ENCODE measurements around the gene ALKBH6.
A peak's percentile ranks its signal among the peaks of the same experiment; 100 is the strongest.

The ALKBH6 gene

DNA sequence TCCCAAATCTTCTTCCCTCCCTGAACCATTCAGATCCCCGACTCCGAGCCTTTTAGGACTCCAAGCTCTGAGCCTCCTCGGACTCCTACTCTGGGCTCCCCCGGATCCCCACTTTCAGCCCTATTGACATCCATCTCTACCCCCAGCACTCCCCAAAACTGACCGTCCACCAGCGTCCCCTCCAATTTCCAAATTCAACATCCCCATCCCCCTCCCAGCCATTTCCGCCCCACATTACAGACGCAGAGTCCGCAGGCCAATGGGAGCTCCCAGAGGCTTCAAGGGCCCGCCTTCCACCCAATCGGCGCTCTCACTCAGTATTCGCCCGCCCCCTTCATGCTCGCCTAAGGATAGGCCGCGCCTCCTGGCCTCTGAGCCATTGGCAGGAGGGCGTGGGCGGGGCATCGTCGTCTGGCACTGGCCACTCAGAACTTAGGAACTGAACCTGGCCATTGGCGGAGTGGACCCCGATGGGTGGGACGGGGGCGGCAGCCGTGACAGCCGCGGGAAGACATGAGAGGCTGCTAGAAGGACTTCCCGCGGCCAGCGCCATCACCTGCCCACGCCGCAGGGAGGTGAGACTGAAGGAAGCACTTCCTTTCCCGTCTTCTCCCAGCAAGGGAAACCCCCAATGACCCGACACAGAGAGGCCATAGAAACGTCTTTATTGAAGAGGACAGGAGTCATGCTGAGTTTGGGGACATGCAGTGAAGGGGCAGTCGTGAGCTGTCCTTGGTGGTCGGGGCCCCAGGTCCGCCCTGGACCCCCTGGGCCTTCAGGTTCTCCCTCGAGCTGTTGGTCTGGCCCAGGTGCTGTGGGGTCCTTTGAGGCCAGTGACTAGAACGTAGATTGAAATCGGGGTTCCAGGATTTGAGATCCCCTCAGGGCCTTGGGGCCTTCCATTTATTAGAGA is at the start of gene ALKBH6:
Gene ALKBH6, minus strand, starts transcription at position 202 of the 913 bp plus-strand sequence. CDS start 816 bp downstream, outside the sequence.
- Histone ChIP-seq H3K9me3 (ENCODE audit: control insufficient read depth, insufficient read depth, low read length) (no peaks in the 10 kb centered on the region), H3K27ac (ENCODE audit: low read depth, low read length) (no peak within 1 kb of the TSS), H3K4me3 (ENCODE audit: low read depth, low read length) (peak within 1 kb of the TSS; percentile 83)

DNA sequence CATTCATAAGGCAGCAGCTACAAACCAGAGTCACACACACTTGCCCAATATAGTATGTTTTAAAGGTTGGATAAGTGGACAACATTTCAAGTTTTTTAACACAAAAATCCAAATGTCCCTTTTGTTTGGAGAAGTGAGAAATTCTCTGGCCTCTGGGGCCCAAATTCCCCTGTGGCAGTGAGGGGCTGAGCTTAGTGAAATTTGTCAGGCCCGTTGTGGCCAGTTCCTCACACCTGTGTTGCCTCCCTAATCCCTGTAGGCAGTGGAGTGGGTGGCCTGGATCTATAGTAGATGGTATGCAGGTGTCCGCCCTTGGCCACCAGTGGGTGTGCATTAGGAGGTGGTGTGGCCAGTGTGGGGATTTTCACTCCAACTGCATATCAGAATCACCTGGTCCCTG is 47.4 kb upstream of the ALKBH6 start:
- Histone ChIP-seq H3K27me3 (ENCODE audit: control insufficient read depth, insufficient read depth, low read length) (no peaks in the 10 kb centered on the region), H3K4me1 (ENCODE audit: control insufficient read depth, insufficient read depth, low read length) (no peaks in the 10 kb centered on the region), H3K9ac (ENCODE audit: low read depth, low read length) (no peak overlapping the region), H3K4me3 (ENCODE audit: low read depth, low read length) (no peak overlapping the region), H3K27ac (ENCODE audit: low read depth, low read length) (no peak overlapping the region), H3K36me3 (ENCODE audit: control insufficient read depth, insufficient read depth, low read length) (peaks cover 72% of the 10 kb centered on the region), H3K9me3 (ENCODE audit: control insufficient read depth, insufficient read depth, low read length) (no peaks in the 10 kb centered on the region)

More for the DNA sequence above, at the start of gene ALKBH6:
- H3K27me3 ChIP-seq (ENCODE audit: control insufficient read depth, insufficient read depth, low read length) = no peaks in the 10 kb centered on the region
- peaks cover 22% of the 10 kb centered on the region for H3K36me3 ChIP-seq (ENCODE audit: control insufficient read depth, insufficient read depth, low read length)
- 0 out of 2 replicates have a peak, but pooled peaks cover 5% of the 10 kb centered on the region for H3K4me1 ChIP-seq (ENCODE audit: control insufficient read depth, insufficient read depth, low read length)
- peak within 1 kb of the TSS; percentile 49; the same call in 1 of the 2 replicates for H3K9ac ChIP-seq (ENCODE audit: low read depth, low read length)

DNA sequence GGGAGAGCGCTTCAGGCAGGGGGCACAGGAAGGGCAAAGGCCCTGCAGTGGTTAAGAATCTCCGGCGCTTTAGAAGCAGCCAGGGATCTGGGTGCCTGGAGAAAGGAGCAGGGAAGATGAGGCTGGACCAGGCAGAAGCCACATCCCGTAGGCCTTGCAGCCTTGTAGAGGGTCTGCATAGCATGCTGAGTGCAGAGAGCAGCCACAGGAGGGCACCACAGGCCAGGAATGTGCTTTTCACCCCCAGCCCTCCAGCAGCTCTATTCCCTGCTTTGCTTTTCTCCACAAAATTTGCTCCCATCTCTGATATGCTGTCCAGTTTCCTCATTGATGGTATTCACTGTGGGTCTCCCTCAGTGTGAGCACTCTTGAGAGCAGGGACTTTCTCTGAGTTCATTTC is 46.4 kb upstream of the ALKBH6 start:
- Histone ChIP-seq H3K9me3 (ENCODE audit: control insufficient read depth, insufficient read depth, low read length) (no peaks in the 10 kb centered on the region), H3K36me3 (ENCODE audit: control insufficient read depth, insufficient read depth, low read length) (peaks cover 62% of the 10 kb centered on the region), H3K27me3 (ENCODE audit: control insufficient read depth, insufficient read depth, low read length) (no peaks in the 10 kb centered on the region), H3K4me1 (ENCODE audit: control insufficient read depth, insufficient read depth, low read length) (no peaks in the 10 kb centered on the region), H3K27ac (ENCODE audit: low read depth, low read length) (no peak overlapping the region), H3K9ac (ENCODE audit: low read depth, low read length) (no peak overlapping the region), H3K4me3 (ENCODE audit: low read depth, low read length) (no peak overlapping the region)

DNA sequence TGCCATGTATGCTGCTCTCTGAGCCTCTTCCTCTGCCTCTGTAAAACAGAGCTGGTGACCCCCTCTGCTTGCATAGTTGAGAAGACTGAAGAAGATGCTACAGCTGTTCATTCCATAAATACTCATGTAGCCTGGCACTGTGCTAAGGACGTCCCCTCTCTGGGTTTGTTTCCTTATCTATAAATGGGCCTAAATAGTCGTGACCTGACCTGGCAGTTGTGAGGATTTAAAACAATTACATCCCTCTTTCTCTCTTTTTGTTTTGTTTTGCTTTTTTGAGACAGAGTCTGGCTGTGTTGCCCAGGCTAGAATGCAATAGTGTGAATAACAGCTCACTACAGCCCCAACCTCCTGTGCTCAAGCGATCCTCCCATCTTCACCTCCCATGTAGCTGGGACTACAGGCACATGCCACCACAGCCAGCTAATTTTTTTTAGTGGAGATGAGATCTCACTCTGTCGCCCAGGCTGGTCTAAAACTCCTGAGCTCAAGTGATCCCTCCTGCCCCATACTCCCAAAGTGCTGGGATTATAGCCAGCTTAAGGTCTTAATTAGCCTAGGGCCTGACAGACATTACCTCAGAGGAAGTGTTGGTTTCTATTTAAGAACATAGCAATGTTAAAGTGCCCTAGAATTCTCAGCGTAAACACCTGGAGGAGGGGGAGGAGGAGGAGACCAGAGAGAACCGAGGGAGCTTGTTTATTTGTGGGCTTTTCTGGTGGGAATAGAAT is 45.3 kb upstream of the ALKBH6 start:
- no peak overlapping the region for H3K27ac ChIP-seq (ENCODE audit: low read depth, low read length)
- H3K9ac ChIP-seq (ENCODE audit: low read depth, low read length) = no peak overlapping the region
- H3K4me3 ChIP-seq (ENCODE audit: low read depth, low read length) = no peak overlapping the region
- H3K36me3 ChIP-seq (ENCODE audit: control insufficient read depth, insufficient read depth, low read length) = peaks cover 54% of the 10 kb centered on the region
- no peaks in the 10 kb centered on the region for H3K4me1 ChIP-seq (ENCODE audit: control insufficient read depth, insufficient read depth, low read length)
- H3K9me3 ChIP-seq (ENCODE audit: control insufficient read depth, insufficient read depth, low read length) = no peaks in the 10 kb centered on the region
- H3K27me3 ChIP-seq (ENCODE audit: control insufficient read depth, insufficient read depth, low read length) = no peaks in the 10 kb centered on the region

DNA sequence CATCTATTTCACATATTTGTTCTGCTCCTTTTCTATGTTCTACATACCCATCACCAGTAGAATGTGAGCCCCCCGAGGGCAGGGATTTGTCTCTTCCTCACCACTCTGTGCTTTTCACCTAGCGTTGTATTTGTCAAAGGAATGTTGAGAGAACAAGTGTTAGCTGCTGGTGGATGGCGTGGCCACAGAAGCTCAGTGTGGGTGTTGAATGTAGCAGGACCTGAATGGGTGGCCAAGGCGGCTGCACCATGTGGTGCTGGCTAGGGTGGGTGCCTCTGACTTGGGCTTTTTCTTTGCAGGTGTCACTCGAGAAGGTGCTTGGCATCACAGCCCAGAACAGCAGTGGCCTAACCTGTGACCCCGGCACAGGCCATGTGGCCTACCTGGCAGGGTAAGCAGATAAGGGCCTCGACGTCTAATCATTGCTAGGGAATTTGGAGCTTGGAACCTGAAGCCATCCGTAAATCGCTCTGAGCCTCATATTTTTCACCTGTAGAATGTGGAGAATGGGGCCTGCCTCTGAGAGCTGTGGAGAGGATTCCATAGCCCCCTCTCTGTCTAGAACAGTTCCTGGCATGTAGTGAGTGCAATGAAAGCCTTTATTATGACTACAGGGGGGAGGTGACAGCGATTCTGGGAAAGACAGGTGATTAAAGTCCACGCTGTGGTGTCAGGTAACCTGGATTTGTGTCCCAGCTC is 44.6 kb upstream of the ALKBH6 start:
- Histone ChIP-seq H3K4me1 (ENCODE audit: control insufficient read depth, insufficient read depth, low read length) (no peaks in the 10 kb centered on the region), H3K36me3 (ENCODE audit: control insufficient read depth, insufficient read depth, low read length) (peaks cover 50% of the 10 kb centered on the region), H3K9ac (ENCODE audit: low read depth, low read length) (no peak overlapping the region), H3K27me3 (ENCODE audit: control insufficient read depth, insufficient read depth, low read length) (no peaks in the 10 kb centered on the region), H3K4me3 (ENCODE audit: low read depth, low read length) (no peak overlapping the region), H3K9me3 (ENCODE audit: control insufficient read depth, insufficient read depth, low read length) (no peaks in the 10 kb centered on the region), H3K27ac (ENCODE audit: low read depth, low read length) (no peak overlapping the region)

DNA sequence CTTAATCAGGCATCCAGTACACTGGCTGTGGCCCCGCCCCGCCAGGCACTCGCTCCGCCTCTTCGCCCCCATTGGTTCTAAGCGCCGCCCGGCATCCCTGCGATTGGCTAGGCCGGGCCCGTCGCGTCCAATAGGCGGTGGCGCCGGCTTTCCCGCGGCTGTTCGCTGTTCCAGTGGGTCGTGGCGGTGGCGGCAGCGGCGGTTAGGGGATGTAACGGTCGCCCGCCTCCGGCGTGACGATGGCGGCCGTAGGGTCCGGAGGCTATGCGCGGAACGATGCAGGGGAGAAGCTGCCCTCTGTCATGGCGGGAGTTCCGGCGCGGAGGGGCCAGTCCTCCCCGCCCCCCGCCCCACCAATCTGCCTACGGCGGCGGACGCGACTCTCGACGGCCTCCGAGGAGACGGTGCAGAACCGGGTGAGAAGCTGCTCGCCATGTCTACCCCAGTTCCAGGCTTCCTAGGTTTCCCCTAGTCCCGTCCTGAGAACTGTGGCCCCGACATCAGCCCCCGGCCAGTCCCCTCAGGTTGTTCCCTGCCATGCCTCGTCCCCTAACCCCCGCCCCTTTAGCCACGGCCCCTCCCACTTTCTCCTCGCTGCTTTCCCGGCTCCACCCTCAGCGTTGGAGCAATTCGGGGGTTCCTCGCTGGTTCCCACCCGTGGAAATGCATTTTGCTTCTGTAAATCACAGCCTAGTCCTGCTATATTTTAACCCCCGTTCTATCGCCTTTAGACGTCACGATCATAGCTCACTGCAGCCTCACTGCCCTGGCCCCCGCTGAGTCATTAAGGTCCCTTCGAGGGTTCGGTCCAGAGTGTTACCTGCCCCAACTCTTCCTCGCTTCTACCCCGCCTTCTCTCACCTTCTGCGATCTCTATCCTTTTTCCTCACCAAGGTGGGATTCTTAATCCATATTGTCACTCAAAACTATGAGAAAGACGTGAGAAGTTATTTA is 41.0 kb upstream of the ALKBH6 start, which contains the start of gene WDR62:
Gene WDR62, plus strand, starts transcription at position 165 of the 954 bp plus-strand sequence. Its CDS starts 75 bp downstream, at position 240.
- peak within 1 kb of the TSS; percentile 81 for H3K9ac ChIP-seq (ENCODE audit: low read depth, low read length)
- no peaks in the 10 kb centered on the region for H3K27me3 ChIP-seq (ENCODE audit: control insufficient read depth, insufficient read depth, low read length)
- H3K4me1 ChIP-seq (ENCODE audit: control insufficient read depth, insufficient read depth, low read length) = peaks cover 8% of the 10 kb centered on the region; the same call in 1 of the 2 replicates
- peak within 1 kb of the TSS; percentile 94 for H3K27ac ChIP-seq (ENCODE audit: low read depth, low read length)
- H3K9me3 ChIP-seq (ENCODE audit: control insufficient read depth, insufficient read depth, low read length) = no peaks in the 10 kb centered on the region
- H3K36me3 ChIP-seq (ENCODE audit: control insufficient read depth, insufficient read depth, low read length) = peaks cover 22% of the 10 kb centered on the region
- peak within 1 kb of the TSS; percentile 81 for H3K4me3 ChIP-seq (ENCODE audit: low read depth, low read length)

DNA sequence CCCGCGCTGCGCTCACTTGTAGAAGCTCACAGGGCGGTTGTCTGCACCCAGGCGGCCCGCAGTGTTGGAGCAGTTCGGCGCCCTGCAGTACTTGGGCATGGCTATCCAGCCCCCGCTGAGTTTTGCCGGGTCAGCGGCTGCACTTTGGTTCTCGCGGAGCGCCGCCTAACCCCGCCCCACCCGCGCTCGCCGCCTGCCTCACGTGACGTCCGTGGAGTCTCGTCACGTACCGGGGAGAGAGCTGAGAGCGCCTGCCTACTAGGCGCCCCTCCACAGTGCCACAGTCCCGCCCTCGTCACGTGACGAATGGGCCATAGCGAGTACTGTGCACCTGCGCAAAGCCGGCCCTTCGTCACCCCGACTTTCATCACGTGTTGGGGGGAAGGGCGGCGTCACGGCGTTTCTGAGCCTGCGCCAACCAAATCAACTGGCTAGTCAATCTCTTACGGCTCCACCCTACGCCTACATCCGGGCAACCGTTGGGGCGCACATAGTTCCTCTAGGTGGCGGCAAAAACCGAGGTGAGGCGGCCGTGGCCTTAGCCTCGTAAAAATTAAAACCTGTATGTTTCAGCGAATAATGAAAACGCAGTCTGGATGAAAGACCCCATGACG is 40.2 kb upstream of the ALKBH6 start, which contains the start of gene THAP8:
Gene THAP8, minus strand, starts transcription at position 167 of the 614 bp plus-strand sequence. Its CDS starts 68 bp downstream, at position 99.
- peak within 1 kb of the TSS; percentile 81 for H3K4me3 ChIP-seq (ENCODE audit: low read depth, low read length)
- no peaks in the 10 kb centered on the region for H3K9me3 ChIP-seq (ENCODE audit: control insufficient read depth, insufficient read depth, low read length)
- peaks cover 14% of the 10 kb centered on the region for H3K36me3 ChIP-seq (ENCODE audit: control insufficient read depth, insufficient read depth, low read length)
- H3K27me3 ChIP-seq (ENCODE audit: control insufficient read depth, insufficient read depth, low read length) = no peaks in the 10 kb centered on the region
- H3K27ac ChIP-seq (ENCODE audit: low read depth, low read length) = peak within 1 kb of the TSS; percentile 94
- peaks cover 8% of the 10 kb centered on the region; the same call in 1 of the 2 replicates for H3K4me1 ChIP-seq (ENCODE audit: control insufficient read depth, insufficient read depth, low read length)
- peak within 1 kb of the TSS; percentile 81 for H3K9ac ChIP-seq (ENCODE audit: low read depth, low read length)

DNA sequence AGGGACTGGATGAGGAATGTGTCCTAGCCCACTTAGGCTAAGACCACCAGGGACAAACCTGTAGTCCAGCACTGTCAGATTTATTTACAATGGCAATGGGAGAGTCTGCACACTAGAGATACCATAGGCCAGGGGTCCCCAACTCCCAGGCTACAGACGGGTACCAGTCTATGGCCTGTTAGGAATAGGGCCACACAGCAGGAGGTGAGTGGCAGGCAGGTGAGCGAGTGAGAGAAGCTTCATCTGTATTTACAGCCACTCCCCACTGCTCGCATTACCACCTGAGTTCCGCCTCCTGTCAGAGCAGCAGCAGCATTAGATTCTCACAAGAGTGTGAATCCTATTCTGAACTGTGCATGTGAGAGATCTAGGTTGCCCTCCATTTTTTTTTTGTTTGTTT is 37.6 kb upstream of the ALKBH6 start:
- Histone ChIP-seq H3K27ac (ENCODE audit: low read depth, low read length) (no peak overlapping the region), H3K4me3 (ENCODE audit: low read depth, low read length) (no peak overlapping the region), H3K9me3 (ENCODE audit: control insufficient read depth, insufficient read depth, low read length) (no peaks in the 10 kb centered on the region), H3K27me3 (ENCODE audit: control insufficient read depth, insufficient read depth, low read length) (no peaks in the 10 kb centered on the region), H3K4me1 (ENCODE audit: control insufficient read depth, insufficient read depth, low read length) (peaks cover 8% of the 10 kb centered on the region; the same call in 1 of the 2 replicates), H3K9ac (ENCODE audit: low read depth, low read length) (no peak overlapping the region), H3K36me3 (ENCODE audit: control insufficient read depth, insufficient read depth, low read length) (no peaks in the 10 kb centered on the region)

DNA sequence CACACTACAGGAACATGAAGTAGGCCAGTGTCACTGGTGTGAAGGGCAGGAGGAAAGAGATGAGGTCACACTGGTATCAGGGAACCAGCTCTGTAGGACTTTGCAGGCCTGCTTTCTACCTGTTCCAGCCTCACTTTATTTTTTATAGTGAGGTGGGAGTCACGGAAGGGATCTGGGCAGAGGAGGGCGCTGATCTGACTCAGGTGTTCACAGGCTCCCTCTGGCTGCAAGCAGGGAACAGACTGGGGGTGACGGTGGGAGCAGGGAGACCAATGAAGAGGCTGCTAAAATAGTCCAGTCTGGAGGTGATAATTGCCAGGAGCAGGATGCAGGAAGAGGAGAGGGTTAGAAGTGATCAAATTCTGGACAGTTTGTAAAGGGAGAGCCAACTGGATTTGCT is 37.2 kb upstream of the ALKBH6 start:
- H3K9me3 ChIP-seq (ENCODE audit: control insufficient read depth, insufficient read depth, low read length) = no peaks in the 10 kb centered on the region
- no peak overlapping the region for H3K27ac ChIP-seq (ENCODE audit: low read depth, low read length)
- no peaks in the 10 kb centered on the region for H3K27me3 ChIP-seq (ENCODE audit: control insufficient read depth, insufficient read depth, low read length)
- no peaks in the 10 kb centered on the region for H3K36me3 ChIP-seq (ENCODE audit: control insufficient read depth, insufficient read depth, low read length)
- H3K9ac ChIP-seq (ENCODE audit: low read depth, low read length) = no peak overlapping the region
- H3K4me3 ChIP-seq (ENCODE audit: low read depth, low read length) = no peak overlapping the region
- H3K4me1 ChIP-seq (ENCODE audit: control insufficient read depth, insufficient read depth, low read length) = peaks cover 8% of the 10 kb centered on the region; the same call in 1 of the 2 replicates
